ENCODE data around the gene HMGCL. TPM values are rescaled to one million over a fixed set of nuclear protein-coding genes. Genes with fewer than 3 reads are reported as not detected.

Gene HMGCL
- total RNA-seq (10 to 100 TPM; 20.1 to 26.2 (median 21.7) TPM), polyA plus RNA-seq (31.9 TPM)
- long read RNA-seq, donor 1, transcript HMGCL-204 (7 exons, 1,354 nt): minor isoform, 15 of 73 reads
- long read RNA-seq, donor 1, transcript HMGCL-203 (9 exons, 1,600 nt): major isoform, 45 of 73 reads
- long read RNA-seq, donor 1, partial matches to known transcripts: 2 of 73 reads
- long read RNA-seq, donor 1, other reads (novel, unspliced or antisense): 10 of 73 reads
- long read RNA-seq, donor 2, transcript HMGCL-203 (9 exons, 1,600 nt): major isoform, 20 of 27 reads
- long read RNA-seq, donor 2, partial matches to known transcripts: 1 of 27 reads
- long read RNA-seq, donor 2, other reads (novel, unspliced or antisense): 2 of 27 reads
- long read RNA-seq, donor 3, transcript HMGCL-204 (7 exons, 1,354 nt): minor isoform, 50 of 171 reads
- long read RNA-seq, donor 3, transcript HMGCL-203 (9 exons, 1,600 nt): major isoform, 107 of 171 reads
- long read RNA-seq, donor 3, partial matches to known transcripts: 5 of 171 reads
- long read RNA-seq, donor 3, other reads (novel, unspliced or antisense): 8 of 171 reads
- long read RNA-seq, donor 4, transcript HMGCL-204 (7 exons, 1,354 nt): minor isoform, 9 of 30 reads
- long read RNA-seq, donor 4, transcript HMGCL-203 (9 exons, 1,600 nt): major isoform, 16 of 30 reads
- long read RNA-seq, donor 4, partial matches to known transcripts: 1 of 30 reads
- long read RNA-seq, donor 4, other reads (novel, unspliced or antisense): 4 of 30 reads

GRCh38 chr1:23825076-23825761 is at the start of gene HMGCL:
HMGCL (minus strand) TSS chr1:23825429; CDS start chr1:23825415, 14 bp downstream.
- ATAC-seq: peak; percentile 99
- WGBS: under 1% methylated on average over 42 of the region's 42 CpGs
- intact Hi-C loops (cut with DNase I): loop anchor here in 1 of 4 donors (5.0 kb wide), 1 partner anchor 42 kb away; the partner anchor contains the start of gene FUCA1

GRCh38 chr1:23872421-23872820 is 47.2 kb upstream of the HMGCL start:
- intact Hi-C loops (cut with DNase I): no loop called here
- peaks cover 2% of the 10 kb centered on the region for H3K4me1 ChIP-seq (ENCODE audit: control insufficient read depth, insufficient read depth, low read length)
- no peaks in the 10 kb centered on the region for H3K27me3 ChIP-seq (ENCODE audit: control insufficient read depth, insufficient read depth)
- H3K9me3 ChIP-seq (ENCODE audit: control insufficient read depth, low read length): no peaks in the 10 kb centered on the region
- ATAC-seq (no peak), DNase-seq (no peak)
- no peak overlapping the region for H3K27ac ChIP-seq (ENCODE audit: low read length)
- WGBS: 93% methylated on average over 3 of the region's 3 CpGs
- H3K4me3 ChIP-seq (ENCODE audit: low read length): no peak overlapping the region

More at GRCh38 chr1:23825076-23825761, at the start of gene HMGCL:
- Histone ChIP-seq H3K4me3 (ENCODE audit: low read length) (peak within 1 kb of the TSS; percentile 85), H3K9me3 (ENCODE audit: control insufficient read depth, low read length) (no peaks in the 10 kb centered on the region), H3K27ac (ENCODE audit: low read length) (peak within 1 kb of the TSS; percentile 85), H3K4me1 (ENCODE audit: control insufficient read depth, insufficient read depth, low read length) (no peaks in the 10 kb centered on the region), H3K27me3 (ENCODE audit: control insufficient read depth, insufficient read depth) (no peaks in the 10 kb centered on the region)
- DNase-seq: peak; percentile 92 to 97 (median 96)

GRCh38 chr1:23869051-23869450 is 43.8 kb upstream of the HMGCL start:
- Histone ChIP-seq H3K4me1 (ENCODE audit: control insufficient read depth, insufficient read depth, low read length) (peaks cover 2% of the 10 kb centered on the region), H3K27ac (ENCODE audit: low read length) (peak overlapping the region; percentile 27), H3K27me3 (ENCODE audit: control insufficient read depth, insufficient read depth) (no peaks in the 10 kb centered on the region), H3K4me3 (ENCODE audit: low read length) (peak overlapping the region; percentile 61), H3K9me3 (ENCODE audit: control insufficient read depth, low read length) (no peaks in the 10 kb centered on the region)
- DNase-seq (no peak), ATAC-seq (no peak)
- intact Hi-C loops (cut with DNase I): loop anchor here in 1 of 4 donors (5.0 to 10.0 kb wide), 2 partner anchors 42 to 64 kb away; partner anchors contain the start of genes GALE and HMGCL
- WGBS: 48% methylated on average over 10 of the region's 10 CpGs

GRCh38 chr1:23868557-23869016 is 43.4 kb upstream of the HMGCL start:
- peak overlapping the region; percentile 46 for H3K27ac ChIP-seq (ENCODE audit: low read length)
- peak overlapping the region; percentile 61 for H3K4me3 ChIP-seq (ENCODE audit: low read length)
- H3K27me3 ChIP-seq (ENCODE audit: control insufficient read depth, insufficient read depth): no peaks in the 10 kb centered on the region
- H3K4me1 ChIP-seq (ENCODE audit: control insufficient read depth, insufficient read depth, low read length): peaks cover 2% of the 10 kb centered on the region
- DNase-seq (peak; percentile 19 to 68 (median 45)), ATAC-seq (peak; percentile 36 to 63)
- WGBS: 10% methylated on average over 20 of the region's 20 CpGs
- H3K9me3 ChIP-seq (ENCODE audit: control insufficient read depth, low read length): no peaks in the 10 kb centered on the region
- intact Hi-C loops (cut with DNase I): loop anchor here in 1 of 4 donors (5.0 to 10.0 kb wide), 2 partner anchors 41 to 64 kb away; partner anchors contain the start of genes GALE and HMGCL

- Histone ChIP-seq H3K4me1 (ENCODE audit: control insufficient read depth, insufficient read depth, low read length) (peaks cover 2% of the 10 kb centered on the region), H3K4me3 (ENCODE audit: low read length) (peak within 1 kb of the TSS; percentile 61), H3K27me3 (ENCODE audit: control insufficient read depth, insufficient read depth) (no peaks in the 10 kb centered on the region), H3K27ac (ENCODE audit: low read length) (peak within 1 kb of the TSS; percentile 46), H3K9me3 (ENCODE audit: control insufficient read depth, low read length) (no peaks in the 10 kb centered on the region)
- intact Hi-C loops (cut with DNase I): loop anchor here in 1 of 4 donors (5.0 to 10.0 kb wide), 2 partner anchors 41 to 63 kb away; partner anchors contain the start of genes GALE and HMGCL
- under 1% methylated on average over 71 of the region's 71 CpGs for WGBS
- DNase-seq (peak; percentile 91 to 97 (median 97)), ATAC-seq (peak; percentile 98 to 99)
Measured at GRCh38 chr1:23867895-23868556, 42.8 kb upstream of the HMGCL start, which contains the start of gene FUCA1. FUCA1 (minus strand) TSS chr1:23868290; CDS start chr1:23868286, 4 bp downstream.

- H3K4me3 ChIP-seq (ENCODE audit: low read length): peak overlapping the region; percentile 61
- DNase-seq (no peak), ATAC-seq (no peak)
- no peaks in the 10 kb centered on the region for H3K27me3 ChIP-seq (ENCODE audit: control insufficient read depth, insufficient read depth)
- H3K9me3 ChIP-seq (ENCODE audit: control insufficient read depth, low read length): no peaks in the 10 kb centered on the region
- no peak overlapping the region for H3K27ac ChIP-seq (ENCODE audit: low read length)
- 5% methylated on average over 17 of the region's 17 CpGs for WGBS
- H3K4me1 ChIP-seq (ENCODE audit: control insufficient read depth, insufficient read depth, low read length): peaks cover 2% of the 10 kb centered on the region
- intact Hi-C loops (cut with DNase I): loop anchor here in 1 of 4 donors (5.0 to 10.0 kb wide), 2 partner anchors 40 to 63 kb away; partner anchors contain the start of genes GALE and HMGCL
Measured at GRCh38 chr1:23867542-23867894, 42.3 kb upstream of the HMGCL start.

- DNase-seq: peak in 1 of 3 donors; percentile 21
- Histone ChIP-seq H3K4me3 (ENCODE audit: low read length) (no peak overlapping the region), H3K27me3 (ENCODE audit: control insufficient read depth, insufficient read depth) (no peaks in the 10 kb centered on the region), H3K9me3 (ENCODE audit: control insufficient read depth, low read length) (no peaks in the 10 kb centered on the region), H3K27ac (ENCODE audit: low read length) (no peak overlapping the region), H3K4me1 (ENCODE audit: control insufficient read depth, insufficient read depth, low read length) (peaks cover 2% of the 10 kb centered on the region)
- ATAC-seq: no peak
- intact Hi-C loops (cut with DNase I): loop anchor here in 1 of 4 donors (5.0 to 10.0 kb wide), 2 partner anchors 38 to 61 kb away; partner anchors contain the start of genes GALE and HMGCL
- WGBS: 89% methylated on average over 4 of the region's 4 CpGs
Measured at GRCh38 chr1:23865543-23865930, 40.3 kb upstream of the HMGCL start.

GRCh38 chr1:23864801-23865542 is 39.7 kb upstream of the HMGCL start:
- 93% methylated on average over 13 of the region's 13 CpGs for WGBS

GRCh38 chr1:23862640-23863039 is 37.4 kb upstream of the HMGCL start:
- Histone ChIP-seq H3K4me1 (ENCODE audit: control insufficient read depth, insufficient read depth, low read length) (no peaks in the 10 kb centered on the region), H3K9me3 (ENCODE audit: control insufficient read depth, low read length) (no peaks in the 10 kb centered on the region), H3K27ac (ENCODE audit: low read length) (no peak overlapping the region), H3K27me3 (ENCODE audit: control insufficient read depth, insufficient read depth) (no peaks in the 10 kb centered on the region), H3K4me3 (ENCODE audit: low read length) (no peak overlapping the region)
- intact Hi-C loops (cut with DNase I): loop anchor here in 1 of 4 donors (10.0 kb wide), 1 partner anchor 58 kb away; the partner anchor contains the start of gene GALE
- ATAC-seq (no peak), DNase-seq (no peak)
- 66% methylated on average over 3 of the region's 3 CpGs for WGBS

More at GRCh38 chr1:23864801-23865542, 39.7 kb upstream of the HMGCL start:
- no peak overlapping the region for H3K4me3 ChIP-seq (ENCODE audit: low read length)
- intact Hi-C loops (cut with DNase I): loop anchor here in 1 of 4 donors (5.0 to 10.0 kb wide), 2 partner anchors 38 to 60 kb away; partner anchors contain the start of genes GALE and HMGCL
- no peak for DNase-seq
- no peaks in the 10 kb centered on the region for H3K9me3 ChIP-seq (ENCODE audit: control insufficient read depth, low read length)
- no peak for ATAC-seq
- no peaks in the 10 kb centered on the region for H3K27me3 ChIP-seq (ENCODE audit: control insufficient read depth, insufficient read depth)
- peaks cover 2% of the 10 kb centered on the region for H3K4me1 ChIP-seq (ENCODE audit: control insufficient read depth, insufficient read depth, low read length)
- no peak overlapping the region for H3K27ac ChIP-seq (ENCODE audit: low read length)
